HCT116 (cell line): ENCODE measurements around the gene C1orf52. TPM values are rescaled to one million over a fixed set of nuclear protein-coding genes. Genes with fewer than 3 reads are reported as not detected.

Source experiments
- ATAC-seq: fragments of 200-7000 bp; cut with Tn5 transposase; 2 replicates; pipeline ENCODE4 v1.9.1; 2020; ENCODE audit warnings: mild to moderate bottlenecking, moderate library complexity
- BruUV-seq: library from RNA; stranded (reverse); fragments of 400-500 nt; replicated peaks from 2 replicates; lab custom pipeline; 2021; lab: Mats Ljungman, UMichigan
- CTCF ChIA-PET: fragments of 300-600 bp; sonication (Branson Sonifier 250); formaldehyde crosslinking; loops from one replicate; lab custom pipeline; 2021; ENCODE audit warnings: antibody characterized with exemption; lab: Charles Lee
- POLR2A ChIA-PET: fragments of 300-600, 350-600 bp; sonication (Branson Sonifier 250); formaldehyde crosslinking; loops from one replicate; lab custom pipeline; 2021; ENCODE audit warnings: antibody characterized with exemption; lab: Charles Lee
- RAD21 ChIA-PET, 2 experiments: fragments of 300-600 bp; sonication (Branson Sonifier 250); formaldehyde crosslinking; loops; one replicate each; lab custom pipeline; 2023; ENCODE audit warnings: low total read pairs in 2 of 2; ENCODE audit not compliant: uncharacterized antibody in 2 of 2, unreplicated experiment in 2 of 2, low non-redundant PET in 1 of 2; lab: Charles Lee
- DNase-seq: peaks from one replicate; pipeline ENCODE4 v3.0.0-alpha.2; 2010; ENCODE audit warnings: low read depth, low spot score
- H2AFZ ChIP-seq: fragments of 200-600 bp; shearing (Covaris generic), sonication (generic); 2 replicates; pipeline ENCODE4 v1.6.1; 2017; ENCODE audit warnings: low read depth, mixed run types, mixed read lengths, antibody characterized with exemption, low read length; ENCODE audit not compliant: poor library complexity, severe bottlenecking
- H3K27ac ChIP-seq: 2 replicates; pipeline ENCODE4 v1.5.1; 2012; ENCODE audit warnings: low read depth, low read length
- H3K27me3 ChIP-seq: fragments of 200-600 bp; sonication (generic); 2 replicates; pipeline ENCODE4 v1.6.1; 2016; ENCODE audit warnings: mixed run types, low read length, mixed read lengths; ENCODE audit not compliant: insufficient read depth
- H3K36me3 ChIP-seq, 2 experiments: fragments of 200-500 bp in 1 of 2; fragments of 200-600 bp in 1 of 2; sonication (Bioruptor generic) in 1 of 2; sonication (generic) in 1 of 2; 2 replicates each; pipeline versions ENCODE4 v1.5.1 to v1.6.1; 2014 to 2016; ENCODE audit warnings: low read length in 2 of 2, inconsistent platforms in 1 of 2, mixed read lengths in 1 of 2, mixed run types in 1 of 2; ENCODE audit not compliant: insufficient read depth in 2 of 2, control insufficient read depth in 1 of 2
- H3K4me1 ChIP-seq, 2 experiments: fragments of 200-600 bp in 1 of 2; sonication (generic) in 1 of 2; 2 replicates each; pipeline versions ENCODE4 v1.5.1 to v1.6.1; 2012 to 2017; ENCODE audit warnings: low read length in 2 of 2, inconsistent platforms in 1 of 2, mild to moderate bottlenecking in 1 of 2, mixed read lengths in 1 of 2, mixed run types in 1 of 2, moderate library complexity in 1 of 2; ENCODE audit not compliant: insufficient read depth in 2 of 2, control insufficient read depth in 1 of 2
- H3K4me2 ChIP-seq: fragments of 200-600 bp; sonication (generic); 2 replicates; pipeline ENCODE4 v1.6.1; 2017; ENCODE audit warnings: mixed run types, low read length, mixed read lengths
- H3K4me3 ChIP-seq, 2 experiments: fragments of 200-600 bp in 1 of 2; sonication (generic) in 1 of 2; replicated peaks in 1 of 2; 2 replicates each; pipeline ENCODE4 v1.5.1; 2011 to 2016; ENCODE audit warnings: low read length in 2 of 2, control low read depth in 1 of 2, low read depth in 1 of 2, mild to moderate bottlenecking in 1 of 2, mixed read lengths in 1 of 2, mixed run types in 1 of 2
- H3K79me2 ChIP-seq: fragments of 200-600 bp; sonication (generic); 2 replicates; pipeline ENCODE4 v1.6.1; 2017; ENCODE audit warnings: mild to moderate bottlenecking, mixed run types, low read length, moderate library complexity, mixed read lengths; ENCODE audit not compliant: insufficient read depth
- H3K9ac ChIP-seq: fragments of 200-600 bp; sonication (generic); 2 replicates; pipeline ENCODE4 v1.6.1; 2016; ENCODE audit warnings: low read length, mixed read lengths
- H3K9me2 ChIP-seq: fragments of 200-600 bp; sonication (generic), shearing (Covaris generic); 2 replicates; pipeline ENCODE4 v1.6.1; 2017; ENCODE audit warnings: mixed run types, mild to moderate bottlenecking, moderate library complexity; ENCODE audit not compliant: insufficient read depth
- H3K9me3 ChIP-seq, 2 experiments: fragments of 200-500 bp in 1 of 2; fragments of 200-600 bp in 1 of 2; sonication (Bioruptor generic) in 1 of 2; sonication (generic) in 1 of 2; 2 replicates each; pipeline ENCODE4 v1.6.1; 2014 to 2017; ENCODE audit warnings: low read length in 2 of 2, mixed read lengths in 2 of 2, inconsistent platforms in 1 of 2, low read depth in 1 of 2, mild to moderate bottlenecking in 1 of 2, mixed run types in 1 of 2, moderate library complexity in 1 of 2; ENCODE audit not compliant: control insufficient read depth in 1 of 2, insufficient read depth in 1 of 2
- H4K20me1 ChIP-seq: fragments of 200-600 bp; sonication (generic), shearing (Covaris generic); 2 replicates; pipeline ENCODE4 v1.6.1; 2017; ENCODE audit warnings: mixed run types, mild to moderate bottlenecking, moderate library complexity; ENCODE audit not compliant: insufficient read depth
- CBX3 ChIP-seq: IDR thresholded peaks from 2 replicates; pipeline ENCODE4 v1.6.1; 2012; ENCODE audit warnings: low read depth
- CEBPB ChIP-seq: IDR thresholded peaks from 2 replicates; pipeline ENCODE4 v1.6.1; 2012; ENCODE audit warnings: low read depth
- EGR1 ChIP-seq: IDR thresholded peaks from 2 replicates; pipeline ENCODE4 v1.6.1; 2012; ENCODE audit warnings: low read depth
- ELF1 ChIP-seq: IDR thresholded peaks from 2 replicates; pipeline ENCODE4 v1.6.1; 2012; ENCODE audit warnings: low read depth, borderline replicate concordance
- EZH2 ChIP-seq: fragments of 200-600 bp; sonication (generic); IDR thresholded peaks from 2 replicates; pipeline ENCODE4 v1.6.1; 2017; ENCODE audit warnings: antibody characterized with exemption, mixed run types
- EZH2phosphoT487 ChIP-seq: fragments of 200-600 bp; IDR thresholded peaks from 2 replicates; pipeline ENCODE4 v1.6.1; 2018; ENCODE audit warnings: antibody characterized with exemption, borderline replicate concordance
- FOSL1 ChIP-seq: IDR thresholded peaks from 2 replicates; pipeline ENCODE4 v1.6.1; 2012; ENCODE audit warnings: low read depth
- JUND ChIP-seq: IDR thresholded peaks from 2 replicates; pipeline ENCODE4 v1.6.1; 2012
- MAX ChIP-seq: IDR thresholded peaks from 2 replicates; pipeline ENCODE4 v1.6.1; 2012
- POLR2A ChIP-seq: IDR thresholded peaks from 2 replicates; pipeline ENCODE4 v1.7.0; 2011; ENCODE audit warnings: borderline replicate concordance; ENCODE audit not compliant: insufficient read depth, insufficient read length; ENCODE audit errors: extremely low read depth
- POLR2AphosphoS5 ChIP-seq: IDR thresholded peaks from 2 replicates; pipeline ENCODE4 v1.6.1; 2011; ENCODE audit warnings: mild to moderate bottlenecking, low read depth, low read length, moderate library complexity
- RAD21 ChIP-seq: IDR thresholded peaks from 2 replicates; pipeline ENCODE4 v1.6.1; 2012; ENCODE audit warnings: low read depth, mild to moderate bottlenecking
- SIN3A ChIP-seq: IDR thresholded peaks from 2 replicates; pipeline ENCODE4 v1.6.1; 2012; ENCODE audit warnings: low read depth
- SP1 ChIP-seq: IDR thresholded peaks from 2 replicates; pipeline ENCODE4 v1.6.1; 2012; ENCODE audit warnings: low read depth
- SRF ChIP-seq: IDR thresholded peaks from 2 replicates; pipeline ENCODE4 v1.6.1; 2012; ENCODE audit warnings: low read depth
- TCF7L2 ChIP-seq: IDR thresholded peaks from 2 replicates; pipeline ENCODE4 v1.7.0; 2011; ENCODE audit warnings: borderline replicate concordance, inconsistent platforms; ENCODE audit not compliant: insufficient read depth, insufficient read length; ENCODE audit errors: extremely low read depth
- YY1 ChIP-seq: IDR thresholded peaks from 2 replicates; pipeline ENCODE4 v1.6.1; 2011; ENCODE audit warnings: low read length, low read depth, moderate library complexity, mild to moderate bottlenecking; ENCODE audit not compliant: insufficient replicate concordance; ENCODE audit errors: extremely low read depth
- ZBTB33 ChIP-seq: IDR thresholded peaks from 2 replicates; pipeline ENCODE4 v1.6.1; 2011; ENCODE audit warnings: mild to moderate bottlenecking, low read length, moderate library complexity; ENCODE audit not compliant: insufficient replicate concordance; ENCODE audit errors: extremely low read depth
- intact Hi-C: fragments of 100-400 bp; cut with micrococcal nuclease; formaldehyde crosslinking; loops from 2 replicates; pipeline ENCODE4 v1.10.0; 2022
- total RNA-seq: library from RNA; stranded (reverse); gene quantifications from one replicate; pipeline ENCODE4 v1.2.1, GENCODE V29; 2021; ENCODE audit not compliant: unreplicated experiment
- TF ChIP-seq, protein P1 (sequence below), 3 experiments: fragments of 200-600 bp in 1 of 3; sonication (generic) in 1 of 3; IDR thresholded peaks in 2 of 3; conservative IDR thresholded peaks in 1 of 3; 2 replicates each; pipeline ENCODE4 v1.5.1; 2012 to 2017; ENCODE audit warnings: low read depth in 2 of 3, low read length in 2 of 3, antibody characterized with exemption in 1 of 3, borderline replicate concordance in 1 of 3, control low read depth in 1 of 3, mild to moderate bottlenecking in 1 of 3, mixed read lengths in 1 of 3, mixed run types in 1 of 3, moderate library complexity in 1 of 3; ENCODE audit not compliant: insufficient read depth in 1 of 3

C1orf52 gene
- total RNA-seq, 1 experiment from 2014 or later = 23.3 TPM

DNA sequence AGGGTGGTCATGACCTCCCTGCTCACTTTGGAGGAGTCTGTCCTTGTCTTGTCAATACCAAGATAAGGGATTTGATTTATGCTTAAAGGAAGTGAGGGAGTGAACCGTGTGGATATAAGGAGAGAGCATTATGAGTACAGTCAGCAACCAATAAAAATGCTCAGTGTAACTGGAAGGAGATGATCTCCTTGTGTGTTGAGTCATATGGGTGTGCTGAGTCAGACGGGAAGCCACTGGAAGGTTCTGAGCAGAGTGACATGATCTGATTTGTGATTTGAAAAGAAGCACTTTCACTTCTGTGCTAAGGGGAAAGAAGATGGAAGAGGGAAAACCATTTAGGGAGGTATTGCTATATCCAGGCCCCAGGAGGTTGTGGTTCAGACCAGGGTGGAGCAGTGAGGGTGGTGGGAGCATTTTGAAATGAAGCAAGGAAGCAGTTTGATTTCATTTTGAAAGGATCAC is 19.4 kb upstream of the C1orf52 start (continued):
- TF ChIP-seq MAX (peak; percentile 64; the same call in 1 of the 2 replicates), TCF7L2 (no peak), EGR1 (no peak), ZBTB33 (no peak), EZH2 (no peak), CBX3 (peak; percentile 67), YY1 (no peak), SRF (no peak; the same call in 1 of the 2 replicates)
- TF ChIP-seq, protein P1, sequence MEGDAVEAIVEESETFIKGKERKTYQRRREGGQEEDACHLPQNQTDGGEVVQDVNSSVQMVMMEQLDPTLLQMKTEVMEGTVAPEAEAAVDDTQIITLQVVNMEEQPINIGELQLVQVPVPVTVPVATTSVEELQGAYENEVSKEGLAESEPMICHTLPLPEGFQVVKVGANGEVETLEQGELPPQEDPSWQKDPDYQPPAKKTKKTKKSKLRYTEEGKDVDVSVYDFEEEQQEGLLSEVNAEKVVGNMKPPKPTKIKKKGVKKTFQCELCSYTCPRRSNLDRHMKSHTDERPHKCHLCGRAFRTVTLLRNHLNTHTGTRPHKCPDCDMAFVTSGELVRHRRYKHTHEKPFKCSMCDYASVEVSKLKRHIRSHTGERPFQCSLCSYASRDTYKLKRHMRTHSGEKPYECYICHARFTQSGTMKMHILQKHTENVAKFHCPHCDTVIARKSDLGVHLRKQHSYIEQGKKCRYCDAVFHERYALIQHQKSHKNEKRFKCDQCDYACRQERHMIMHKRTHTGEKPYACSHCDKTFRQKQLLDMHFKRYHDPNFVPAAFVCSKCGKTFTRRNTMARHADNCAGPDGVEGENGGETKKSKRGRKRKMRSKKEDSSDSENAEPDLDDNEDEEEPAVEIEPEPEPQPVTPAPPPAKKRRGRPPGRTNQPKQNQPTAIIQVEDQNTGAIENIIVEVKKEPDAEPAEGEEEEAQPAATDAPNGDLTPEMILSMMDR (IDR thresholded peaks at IDR 0.05 in 2 of 3, conservative IDR thresholded peaks at IDR 0.05 in 1 of 3; ENCODE audit: borderline replicate concordance in 1 of 3, insufficient read depth in 1 of 3, low read depth in 2 of 3, low read length in 2 of 3) = no peak
- TF ChIP-seq, all 23 proteins: peak for 8

- ChIA-PET POLR2A (interaction anchor here (1.0 to 1.8 kb wide), 2 partner anchors 11 to 12 kb away, joined by 3 to 9 read pairs; no protein-coding TSS in a partner anchor), RAD21 (no interaction called here), CTCF (interaction anchor here (0.6 to 3.0 kb wide), 2 partner anchors 19 to 25 kb away, joined by 3 to 24 read pairs; partner anchors contain the start of gene C1orf52)
- H2AFZ ChIP-seq = no peak overlapping the region
- H3K9me3 ChIP-seq = no peaks in the 10 kb centered on the region
- H3K9ac ChIP-seq = no peak overlapping the region
- intact Hi-C loops = no loop called here
- H4K20me1 ChIP-seq = no peaks in the 10 kb centered on the region
- peaks cover 16 to 52% of the 10 kb centered on the region in 2 experiments for H3K4me1 ChIP-seq
- H3K4me3 ChIP-seq = no peak overlapping the region
- no peaks in the 10 kb centered on the region for H3K36me3 ChIP-seq
- no peak overlapping the region for H3K4me2 ChIP-seq
- no TSS peak for BruUV-seq
- H3K79me2 ChIP-seq = peaks cover 34% of the 10 kb centered on the region
- no peak for ATAC-seq
- no peak for DNase-seq
- H3K27ac ChIP-seq = no peak overlapping the region
- H3K9me2 ChIP-seq = no peaks in the 10 kb centered on the region
- H3K27me3 ChIP-seq = no peaks in the 10 kb centered on the region
- TF ChIP-seq EZH2 (no peak), RAD21 (no peak), EZH2phosphoT487 (no peak), JUND (no peak), ELF1 (no peak), SRF (no peak), EGR1 (no peak), POLR2A (no peak), CEBPB (no peak), POLR2AphosphoS5 (no peak), FOSL1 (no peak), SP1 (no peak), SIN3A (no peak), MAX (no peak)
- TF ChIP-seq, protein P1 (IDR thresholded peaks at IDR 0.05 in 2 of 3, conservative IDR thresholded peaks at IDR 0.05 in 1 of 3; ENCODE audit: borderline replicate concordance in 1 of 3, insufficient read depth in 1 of 3, low read depth in 2 of 3, low read length in 2 of 3) = no peak
These were observed 18.3 kb upstream of the C1orf52 start for GRCh38 chr1:85277802-85278201.
